Measurements from ENCODE around the gene TEKTIP1. TPM values are rescaled to one million over a fixed set of nuclear protein-coding genes. Genes with fewer than 3 reads are reported as not detected.

Gene TEKTIP1
- total and polyA plus RNA-seq, 10 of the 15 experiments (the other 5 are each of a cell fraction or from before 2014, with no cell fraction given), result 0.18 to 2.6 (median 0.60) TPM; not detected in 5

DNA sequence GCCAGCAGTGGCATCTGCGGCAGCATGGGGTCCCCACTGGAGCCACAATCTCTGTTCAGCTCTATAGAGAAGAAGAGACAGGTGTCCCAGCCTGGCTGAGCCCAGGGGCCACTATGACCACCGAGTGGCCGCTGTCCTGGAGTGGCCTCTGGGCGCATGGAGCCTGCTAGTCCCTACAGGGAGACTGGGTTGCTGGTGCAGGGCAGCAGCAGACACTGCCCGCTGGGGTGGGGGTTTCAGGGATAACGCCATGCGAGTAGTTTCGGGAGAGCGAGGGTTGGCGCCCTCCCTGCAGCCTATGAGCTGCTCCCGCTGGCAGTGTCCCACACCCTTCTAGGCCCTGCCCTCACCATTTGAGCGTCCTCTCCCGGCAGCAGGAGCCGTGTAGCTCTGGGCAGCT is 10.9 kb upstream of the TEKTIP1 start (continued):
- TF ChIP-seq ZBTB11 (CRISPR knock-in tag; IDR thresholded peaks at IDR 0.05), result no peak
- no peak for TF ChIP-seq TBL1XR1 (IDR thresholded peaks at IDR 0.05; ENCODE audit: low read depth, low read length)
- TF ChIP-seq ZNF622 (IDR thresholded peaks at IDR 0.05), result no peak
- no peak for TF ChIP-seq BACH1 (IDR thresholded peaks at IDR 0.05; ENCODE audit: borderline replicate concordance)
- TF ChIP-seq, protein P1, sequence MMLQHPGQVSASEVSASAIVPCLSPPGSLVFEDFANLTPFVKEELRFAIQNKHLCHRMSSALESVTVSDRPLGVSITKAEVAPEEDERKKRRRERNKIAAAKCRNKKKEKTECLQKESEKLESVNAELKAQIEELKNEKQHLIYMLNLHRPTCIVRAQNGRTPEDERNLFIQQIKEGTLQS (IDR thresholded peaks at IDR 0.05; ENCODE audit: borderline replicate concordance, extremely low read depth, low read depth, low read length), result no peak
- TF ChIP-seq USF1 (IDR thresholded peaks at IDR 0.05; ENCODE audit: borderline replicate concordance, extremely low read length, insufficient read depth, low read depth, low read length), result no peak
- no peak for TF ChIP-seq CHD4 (IDR thresholded peaks at IDR 0.05)
- TF ChIP-seq JUND (IDR thresholded peaks at IDR 0.05; ENCODE audit: low read depth, low read length), result no peak
- TF ChIP-seq, protein P2, sequence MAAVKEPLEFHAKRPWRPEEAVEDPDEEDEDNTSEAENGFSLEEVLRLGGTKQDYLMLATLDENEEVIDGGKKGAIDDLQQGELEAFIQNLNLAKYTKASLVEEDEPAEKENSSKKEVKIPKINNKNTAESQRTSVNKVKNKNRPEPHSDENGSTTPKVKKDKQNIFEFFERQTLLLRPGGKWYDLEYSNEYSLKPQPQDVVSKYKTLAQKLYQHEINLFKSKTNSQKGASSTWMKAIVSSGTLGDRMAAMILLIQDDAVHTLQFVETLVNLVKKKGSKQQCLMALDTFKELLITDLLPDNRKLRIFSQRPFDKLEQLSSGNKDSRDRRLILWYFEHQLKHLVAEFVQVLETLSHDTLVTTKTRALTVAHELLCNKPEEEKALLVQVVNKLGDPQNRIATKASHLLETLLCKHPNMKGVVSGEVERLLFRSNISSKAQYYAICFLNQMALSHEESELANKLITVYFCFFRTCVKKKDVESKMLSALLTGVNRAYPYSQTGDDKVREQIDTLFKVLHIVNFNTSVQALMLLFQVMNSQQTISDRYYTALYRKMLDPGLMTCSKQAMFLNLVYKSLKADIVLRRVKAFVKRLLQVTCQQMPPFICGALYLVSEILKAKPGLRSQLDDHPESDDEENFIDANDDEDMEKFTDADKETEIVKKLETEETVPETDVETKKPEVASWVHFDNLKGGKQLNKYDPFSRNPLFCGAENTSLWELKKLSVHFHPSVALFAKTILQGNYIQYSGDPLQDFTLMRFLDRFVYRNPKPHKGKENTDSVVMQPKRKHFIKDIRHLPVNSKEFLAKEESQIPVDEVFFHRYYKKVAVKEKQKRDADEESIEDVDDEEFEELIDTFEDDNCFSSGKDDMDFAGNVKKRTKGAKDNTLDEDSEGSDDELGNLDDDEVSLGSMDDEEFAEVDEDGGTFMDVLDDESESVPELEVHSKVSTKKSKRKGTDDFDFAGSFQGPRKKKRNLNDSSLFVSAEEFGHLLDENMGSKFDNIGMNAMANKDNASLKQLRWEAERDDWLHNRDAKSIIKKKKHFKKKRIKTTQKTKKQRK (IDR thresholded peaks at IDR 0.05; ENCODE audit: low read depth, low read length), result no peak
- TF ChIP-seq TARDBP (IDR thresholded peaks at IDR 0.05; ENCODE audit: borderline replicate concordance), result no peak
- no peak for TF ChIP-seq POU2F2 (IDR thresholded peaks at IDR 0.05; ENCODE audit: borderline replicate concordance, low read depth, low read length)
- no peak for TF ChIP-seq SMAD1 (IDR thresholded peaks at IDR 0.05; ENCODE audit: low read depth, partially characterized antibody)
- no peak for TF ChIP-seq NFIC (IDR thresholded peaks at IDR 0.05; ENCODE audit: low read depth, low read length)
- no peak for TF ChIP-seq GATAD2B (conservative IDR thresholded peaks at IDR 0.05; ENCODE audit: low read depth)
- TF ChIP-seq ASH2L (IDR thresholded peaks at IDR 0.05; ENCODE audit: borderline replicate concordance, low read depth), result no peak
